Stimulated activated CD4-positive, alpha-beta T cell treated with anti-CD3 and anti-CD28 coated beads, Interleukin-12 subunit alpha, Interleukin-12 subunit beta, amount 100 ng/mL, for 48 hours (primary cell): ENCODE data around the gene CDC42BPB.

ENCODE experiments used
- DNase-seq, 3 donors: peaks; one replicate each; pipeline ENCODE4 v3.0.0-alpha.2; 2020; ENCODE audit warnings: low read depth in 2 of 3, low spot score in 1 of 3

Gene CDC42BPB

DNA sequence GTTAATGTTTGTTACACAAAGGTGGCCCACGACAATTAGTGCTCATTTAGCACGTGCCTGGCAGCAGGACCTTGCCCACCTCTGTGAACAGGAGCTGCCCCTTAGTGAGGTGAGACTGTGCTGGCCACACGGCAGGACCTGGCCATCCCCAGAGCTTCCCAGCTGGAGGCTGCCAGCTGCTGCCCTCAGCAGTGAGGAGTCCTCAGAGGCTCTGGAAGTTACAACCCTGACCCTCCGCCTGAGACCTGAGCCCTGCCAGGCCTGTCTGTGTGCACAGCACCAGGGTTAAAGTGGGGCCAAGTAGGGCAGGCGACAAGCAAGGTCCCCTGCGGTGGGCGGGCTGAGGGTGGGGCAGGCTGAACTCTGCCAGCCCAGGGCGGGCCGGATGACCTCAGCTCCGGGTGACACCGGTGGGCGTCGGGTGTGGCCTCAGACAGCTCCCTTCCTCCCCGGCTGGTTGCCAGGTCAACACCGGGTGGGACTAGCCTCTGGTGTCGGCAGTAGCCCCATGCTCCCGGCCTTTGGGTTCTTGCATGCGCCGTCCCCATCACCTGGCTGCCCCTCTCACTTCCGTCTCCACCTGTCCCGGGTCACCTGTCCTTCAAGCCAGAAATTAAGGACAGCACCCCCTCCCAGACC is 17.5 kb upstream of the CDC42BPB start:
- DNase-seq: no peak

DNA sequence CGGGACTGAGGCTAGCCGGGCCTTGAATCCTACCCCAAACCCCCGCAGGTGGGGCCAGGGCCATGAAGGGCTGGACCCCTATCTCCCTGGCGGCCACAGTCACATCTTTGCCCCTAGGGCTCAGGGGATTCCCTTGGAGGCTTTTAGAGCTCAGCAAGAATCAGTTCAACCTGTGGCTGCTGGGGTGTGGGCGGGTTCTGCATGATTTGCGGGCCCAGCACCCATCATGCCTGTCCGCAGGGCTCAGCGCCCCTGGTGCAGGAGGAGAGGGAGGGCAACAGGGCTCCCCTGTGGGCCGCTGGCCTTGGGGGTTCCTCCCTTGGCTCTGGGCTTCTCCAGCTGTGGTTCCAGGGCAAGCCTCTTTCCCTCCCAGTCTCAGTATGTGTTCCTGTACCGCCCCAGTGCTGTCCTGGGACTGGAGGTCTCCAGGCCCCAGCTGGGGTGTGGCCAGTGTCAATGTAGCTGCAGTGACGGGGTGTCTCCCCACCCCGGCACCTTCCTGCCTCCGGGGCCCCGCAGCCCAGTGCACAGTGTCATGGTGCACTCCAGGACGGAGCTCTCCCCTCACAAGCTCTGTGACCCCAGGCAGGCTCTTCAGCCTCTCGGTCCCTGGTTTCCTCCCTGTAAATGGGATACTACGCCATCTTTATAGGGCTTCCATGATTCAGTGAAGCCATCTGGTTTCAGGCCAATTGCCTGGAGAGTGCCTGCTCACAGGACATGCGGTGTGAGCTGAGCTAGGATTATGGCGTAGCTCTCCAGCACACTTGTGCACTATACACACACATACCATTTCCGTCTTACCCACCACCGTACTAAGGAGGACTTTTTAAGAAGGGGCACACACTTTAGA is 16.8 kb upstream of the CDC42BPB start:
- DNase-seq: no peak

DNA sequence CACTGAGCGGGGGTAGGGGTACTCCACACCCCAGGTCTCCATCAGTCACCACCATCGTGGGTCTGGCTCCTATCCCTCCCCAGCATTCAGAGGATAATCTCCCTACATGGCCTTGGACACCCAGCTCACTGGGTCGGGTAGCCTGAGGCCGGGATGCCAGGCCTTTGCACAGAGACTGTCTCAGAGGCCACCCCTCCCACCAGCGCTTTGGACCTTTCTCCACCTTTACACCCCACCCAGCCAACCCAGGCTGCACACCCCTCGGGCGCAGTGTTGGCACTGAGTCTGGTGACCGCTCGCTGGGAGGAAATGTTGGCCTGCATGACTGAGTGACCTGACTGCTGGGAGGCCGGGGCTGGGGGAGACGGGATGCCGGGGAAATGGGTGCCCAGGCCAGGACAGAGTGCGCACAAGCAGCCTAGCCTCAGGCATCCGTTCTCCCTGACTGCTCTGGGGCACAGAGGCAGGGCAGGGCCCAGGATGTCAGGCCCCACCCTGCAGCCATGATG is 16.1 kb upstream of the CDC42BPB start:
- no peak for DNase-seq

DNA sequence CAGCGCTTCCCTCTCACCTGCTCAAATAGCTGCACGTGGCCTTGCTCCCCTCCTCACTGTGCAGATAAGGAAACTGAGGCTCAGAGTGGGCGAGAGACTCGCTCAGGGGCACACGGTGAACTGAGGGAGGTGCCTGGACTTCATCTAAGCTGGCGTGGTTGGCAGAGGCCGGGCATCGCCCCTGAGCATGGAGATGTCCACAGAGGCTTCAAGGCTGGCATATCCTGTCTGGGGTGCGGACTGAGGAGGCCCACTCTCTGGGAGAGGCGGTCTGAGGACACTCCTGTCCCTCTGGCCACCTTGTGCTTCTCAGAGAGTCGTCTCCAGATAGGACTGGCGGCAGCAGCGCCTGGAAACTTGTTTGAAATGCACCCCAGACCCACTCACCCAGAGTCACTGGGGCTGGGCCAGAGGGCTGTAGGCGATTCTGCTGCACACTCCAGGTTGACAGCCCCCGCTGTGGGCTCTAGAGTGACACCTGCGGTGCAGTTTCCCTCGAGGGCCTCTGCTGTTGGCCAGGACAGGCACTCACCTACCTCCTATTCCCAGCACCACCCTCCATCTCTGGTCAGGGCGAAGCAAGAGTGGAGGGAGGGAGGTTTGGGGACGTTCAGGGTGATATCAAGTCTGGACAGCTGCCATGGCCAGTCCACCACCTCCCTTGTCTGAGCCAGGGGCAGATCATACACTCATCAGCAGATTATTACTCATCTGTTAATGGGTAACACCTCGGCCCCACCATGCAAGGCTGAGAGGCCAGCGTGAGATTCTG is 15.4 kb upstream of the CDC42BPB start:
- DNase-seq: no peak

DNA sequence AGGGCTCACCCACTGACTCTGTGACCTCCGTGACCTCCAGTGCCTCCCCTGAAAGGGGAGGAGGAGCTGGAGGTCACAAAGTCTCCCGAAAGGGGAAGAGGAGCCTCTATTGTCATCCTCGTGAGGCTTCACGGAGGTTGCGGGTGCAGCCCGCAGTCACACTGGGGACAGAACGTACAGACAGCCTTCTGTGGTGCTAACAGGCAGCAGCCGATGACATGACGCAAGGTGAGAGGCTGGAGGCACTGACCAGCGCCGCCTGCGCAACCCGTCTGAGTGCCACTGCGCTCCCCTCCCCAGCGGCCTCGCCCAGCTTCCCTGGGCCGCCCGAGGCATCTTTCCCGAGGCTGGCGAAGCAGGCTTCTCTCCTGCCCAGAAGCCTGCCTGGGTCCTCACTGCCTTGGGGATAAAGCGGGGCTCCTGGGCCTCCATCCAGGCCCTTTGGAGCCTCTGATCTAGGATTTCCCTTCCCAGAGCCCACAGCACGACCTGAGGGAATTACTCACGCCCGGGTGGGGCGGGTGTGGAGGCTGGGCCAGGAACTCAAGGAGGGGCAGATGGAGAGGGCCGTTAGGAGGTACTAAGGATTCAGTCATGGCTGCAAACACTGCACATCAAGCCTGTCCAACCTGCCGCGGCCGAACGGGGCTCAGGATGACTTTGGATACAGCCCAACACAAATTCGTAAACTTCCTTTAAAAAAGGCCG is 14.3 kb upstream of the CDC42BPB start:
- DNase-seq: no peak

DNA sequence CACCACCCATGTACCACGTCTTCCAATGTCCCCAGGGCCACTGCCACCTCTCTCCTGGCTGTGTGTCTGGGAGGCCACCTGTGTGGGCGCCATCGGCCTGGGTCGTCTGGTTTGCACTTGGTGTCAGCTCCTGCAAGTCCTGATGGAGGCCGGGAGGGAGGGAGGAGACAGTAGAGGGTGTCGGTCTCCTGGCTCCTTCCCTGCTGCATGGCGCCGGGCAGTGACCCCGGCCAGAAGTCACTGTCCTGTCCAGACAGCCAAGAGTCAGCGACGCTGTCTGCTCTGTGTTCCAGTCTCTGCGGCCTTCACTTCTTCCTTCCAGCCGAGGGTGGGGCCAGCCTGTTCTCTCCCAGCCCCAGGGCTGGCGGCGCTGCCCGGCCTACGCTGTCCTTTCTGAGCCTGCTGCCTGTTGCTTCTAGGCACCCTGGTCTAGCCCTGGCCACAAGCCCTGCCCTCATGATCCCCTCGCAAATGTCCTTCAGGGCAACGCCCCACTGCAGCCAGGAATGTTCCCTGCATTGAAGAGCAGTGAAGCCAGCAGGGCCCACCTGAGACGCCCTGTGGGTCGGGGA is 13.7 kb upstream of the CDC42BPB start:
- no peak for DNase-seq

DNA sequence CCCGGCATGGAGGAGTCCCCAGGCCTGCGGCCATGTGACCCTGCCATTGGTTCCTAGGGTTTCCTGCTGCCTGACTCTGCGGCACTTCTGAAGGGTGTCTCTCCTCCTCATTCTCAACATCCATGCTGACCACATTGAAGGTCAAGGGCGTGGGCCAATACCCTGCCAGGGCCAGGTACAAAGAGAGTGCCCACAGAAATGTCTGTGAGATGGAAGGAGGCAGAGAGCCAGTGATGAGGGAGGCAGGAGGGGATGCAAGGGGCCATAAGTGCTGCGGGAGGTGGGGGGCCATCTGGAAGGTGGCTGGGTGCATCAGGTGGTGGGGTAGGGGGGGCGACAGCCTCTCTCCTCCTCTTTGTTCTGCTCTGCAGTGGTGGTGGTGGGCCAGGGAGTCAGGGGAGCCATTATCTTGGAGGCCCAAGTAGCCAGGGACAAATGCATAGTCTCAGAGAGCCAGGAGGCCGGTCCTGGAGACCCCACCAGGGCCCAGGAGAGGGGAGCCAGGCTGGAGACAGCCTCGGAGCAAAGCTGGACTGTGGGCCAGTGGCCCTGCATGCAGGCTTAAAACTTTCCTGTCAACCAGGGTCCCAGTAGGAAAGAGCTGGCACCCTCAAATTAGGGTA is 13.0 kb upstream of the CDC42BPB start:
- DNase-seq: no peak

DNA sequence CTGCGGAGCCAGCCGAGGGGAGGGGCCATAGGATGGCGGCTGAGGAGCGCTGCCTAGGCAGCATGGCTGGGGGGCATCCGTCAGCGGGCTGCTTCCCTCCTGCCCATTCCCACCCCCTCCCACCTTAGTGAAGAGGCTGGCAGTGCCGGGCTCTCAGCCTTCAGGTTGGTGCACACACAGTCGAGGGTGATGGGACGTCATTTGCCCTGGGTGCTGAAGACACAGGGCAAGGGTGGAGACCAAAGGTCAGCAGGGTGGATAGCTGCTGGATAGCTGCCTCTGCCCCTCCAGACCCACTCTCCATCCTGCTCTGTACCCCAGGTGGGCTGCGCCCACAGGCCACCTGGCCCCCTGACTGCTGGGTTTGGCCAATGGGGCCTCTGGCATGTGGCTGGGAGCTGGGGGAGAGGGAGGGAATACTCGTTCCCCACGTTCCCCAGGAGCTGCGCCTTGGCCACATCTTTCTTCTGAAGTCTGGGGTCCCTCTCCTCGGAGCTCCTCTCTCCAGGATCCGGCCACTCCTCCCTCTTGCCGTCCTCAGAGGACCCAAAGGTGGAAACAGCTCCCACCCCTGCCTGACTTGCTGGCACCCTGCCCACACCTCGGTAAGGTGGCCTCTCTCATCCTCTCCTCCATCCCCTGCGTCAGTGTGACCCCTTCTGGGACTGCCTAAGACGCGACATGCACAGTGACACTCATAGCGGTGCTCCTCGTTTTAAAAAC is 11.2 kb upstream of the CDC42BPB start:
- DNase-seq: no peak

DNA sequence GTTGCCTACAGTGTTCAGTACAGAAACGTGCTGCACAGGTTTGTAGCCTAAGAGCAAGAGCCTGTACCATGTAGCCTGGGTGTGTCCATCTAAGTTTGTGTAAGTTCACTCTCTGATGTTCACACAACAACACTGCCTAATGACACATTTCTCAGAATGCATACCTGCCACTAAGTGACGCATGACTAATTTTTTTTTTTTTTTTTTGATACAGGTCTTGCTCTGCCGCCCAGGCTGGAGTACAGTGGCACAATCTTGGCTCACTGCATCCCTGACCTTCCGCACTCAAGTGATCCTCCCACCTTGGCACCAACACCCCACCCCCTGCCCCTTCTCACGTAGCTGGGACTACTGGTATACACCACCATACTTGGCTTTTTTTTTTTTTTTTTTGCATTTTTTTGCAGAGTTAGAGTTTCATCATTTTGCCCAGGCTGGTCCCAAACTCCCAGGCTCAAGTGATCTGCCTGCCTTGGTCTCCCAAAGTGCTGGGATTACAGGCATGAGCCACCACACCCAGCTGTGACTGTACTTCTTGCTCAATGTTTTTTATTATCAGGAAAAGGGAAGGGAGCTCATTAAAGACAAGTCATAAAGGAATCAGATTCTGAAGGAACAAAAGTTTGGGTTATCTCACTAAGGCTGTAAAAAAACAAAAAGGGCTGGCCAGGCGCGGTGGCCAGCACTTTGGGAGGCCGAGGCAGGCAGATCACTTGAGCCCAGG is 10.0 kb upstream of the CDC42BPB start:
- DNase-seq: no peak

DNA sequence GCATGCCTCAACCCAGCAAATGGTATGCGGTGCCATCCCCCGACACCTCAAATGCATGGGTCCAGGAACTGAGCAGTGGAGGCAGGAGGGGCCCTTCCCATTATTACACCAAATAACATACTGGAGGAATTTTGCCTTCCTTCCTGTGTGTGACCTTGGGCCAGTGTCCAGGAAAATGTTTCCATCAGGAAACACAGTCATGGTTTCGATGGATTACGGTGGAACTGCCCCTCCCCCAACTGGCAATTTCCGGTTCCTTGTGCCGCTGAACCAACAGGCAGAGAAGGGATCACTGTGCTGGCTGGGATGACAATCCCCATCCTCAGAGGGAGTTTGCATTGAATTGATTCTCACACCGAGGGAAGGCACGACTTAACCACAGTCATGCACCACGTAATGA is 9.1 kb upstream of the CDC42BPB start:
- no peak for DNase-seq

DNA sequence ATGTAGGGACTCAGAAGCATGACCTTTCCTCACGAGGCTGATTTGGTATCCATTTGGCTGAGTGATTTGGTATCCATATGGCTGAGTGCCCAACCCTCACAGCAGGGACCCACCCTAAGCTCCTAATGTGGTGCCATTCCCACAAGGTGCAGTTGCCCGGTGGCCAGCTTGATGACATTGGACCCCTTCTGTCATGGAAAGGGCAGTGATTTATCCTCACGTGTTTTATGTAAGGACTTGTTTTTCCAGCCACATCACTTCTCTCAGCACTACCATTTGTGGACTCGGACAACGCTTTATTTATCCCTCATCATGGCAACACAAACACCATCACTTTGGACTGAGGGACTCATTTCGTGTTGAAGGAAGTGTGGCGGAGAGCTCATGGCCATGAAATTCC is 8.5 kb upstream of the CDC42BPB start:
- no peak for DNase-seq

DNA sequence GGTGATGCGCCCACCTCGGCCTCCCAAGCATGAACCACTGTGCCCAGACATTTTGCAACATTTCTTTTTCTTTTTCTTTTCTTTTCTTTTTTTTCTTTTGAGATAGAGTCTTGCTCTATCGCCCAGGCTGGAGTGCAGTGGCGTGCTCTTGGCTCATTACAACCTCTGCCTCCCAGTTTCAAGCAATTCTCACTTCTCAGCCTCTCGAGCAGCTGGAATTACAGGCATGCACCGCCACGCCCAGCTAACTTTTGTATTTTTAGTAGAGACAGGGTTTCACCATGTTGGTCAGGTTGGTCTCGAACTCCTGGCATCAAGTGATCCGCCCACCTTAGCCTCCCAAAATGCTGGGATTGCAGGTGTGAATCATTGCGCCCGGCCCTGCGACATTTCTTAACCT is 7.6 kb upstream of the CDC42BPB start:
- DNase-seq: no peak

DNA sequence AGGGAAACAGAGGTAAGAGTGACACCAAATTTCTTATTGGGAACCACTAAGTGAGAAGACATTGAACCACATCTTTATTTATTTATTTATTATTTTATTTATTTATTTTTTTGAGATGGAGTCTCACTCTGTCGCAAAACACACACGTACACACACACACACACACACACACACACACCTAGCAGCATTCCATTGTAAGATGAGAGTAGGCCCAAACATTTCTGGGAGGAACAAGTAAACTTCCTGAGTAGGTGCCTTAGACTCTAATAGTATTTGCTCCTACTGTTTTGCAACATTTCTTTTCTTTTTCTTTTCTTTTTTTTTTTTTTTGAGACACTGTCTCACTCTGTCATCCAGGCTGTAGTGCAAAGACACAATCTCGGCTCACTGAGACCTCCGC is 7.1 kb upstream of the CDC42BPB start:
- no peak for DNase-seq

DNA sequence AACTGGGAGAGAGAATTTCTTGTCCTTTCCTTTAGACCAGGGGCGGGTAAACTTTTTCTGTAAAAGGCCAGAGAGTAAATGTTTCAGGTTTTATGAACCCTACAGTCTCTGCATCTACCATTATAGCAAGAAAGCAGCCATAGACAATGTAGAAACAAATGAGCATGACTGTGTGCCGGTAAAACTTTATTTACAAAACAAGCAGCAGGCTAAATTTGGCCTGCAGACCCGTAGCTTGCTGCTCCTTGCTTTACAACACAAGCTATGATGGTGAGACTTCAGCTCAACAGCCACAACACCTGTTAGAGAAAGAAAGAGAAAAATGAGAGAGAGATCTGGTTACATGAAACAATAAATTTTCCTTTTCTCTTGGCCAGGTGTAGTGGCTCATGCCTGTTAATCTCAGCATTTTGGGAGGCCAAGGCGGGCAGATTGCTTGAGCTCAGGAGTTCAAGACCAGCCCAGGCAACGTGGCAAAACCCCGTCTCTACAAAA is 4.2 kb upstream of the CDC42BPB start:
- DNase-seq: no peak

DNA sequence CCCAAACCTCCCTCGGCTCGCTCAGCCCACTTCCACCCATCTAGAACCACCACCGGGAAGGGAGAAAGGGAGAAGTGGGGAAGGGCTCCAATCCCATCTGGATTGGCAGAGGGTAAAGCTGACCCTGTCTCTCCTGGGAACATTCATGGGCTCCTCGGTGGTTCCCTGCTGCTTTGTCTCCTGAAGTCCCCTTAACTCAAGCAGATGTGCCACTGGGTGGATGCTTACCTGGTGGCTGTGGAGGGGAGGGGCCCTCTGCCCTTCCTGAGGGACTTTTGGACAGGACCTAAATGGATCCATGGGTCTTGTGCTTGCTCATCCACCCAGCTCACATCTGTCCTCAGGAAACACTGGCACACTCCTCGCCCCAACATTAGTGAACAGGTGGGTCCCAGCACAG is 2.2 kb upstream of the CDC42BPB start:
- DNase-seq: no peak

DNA sequence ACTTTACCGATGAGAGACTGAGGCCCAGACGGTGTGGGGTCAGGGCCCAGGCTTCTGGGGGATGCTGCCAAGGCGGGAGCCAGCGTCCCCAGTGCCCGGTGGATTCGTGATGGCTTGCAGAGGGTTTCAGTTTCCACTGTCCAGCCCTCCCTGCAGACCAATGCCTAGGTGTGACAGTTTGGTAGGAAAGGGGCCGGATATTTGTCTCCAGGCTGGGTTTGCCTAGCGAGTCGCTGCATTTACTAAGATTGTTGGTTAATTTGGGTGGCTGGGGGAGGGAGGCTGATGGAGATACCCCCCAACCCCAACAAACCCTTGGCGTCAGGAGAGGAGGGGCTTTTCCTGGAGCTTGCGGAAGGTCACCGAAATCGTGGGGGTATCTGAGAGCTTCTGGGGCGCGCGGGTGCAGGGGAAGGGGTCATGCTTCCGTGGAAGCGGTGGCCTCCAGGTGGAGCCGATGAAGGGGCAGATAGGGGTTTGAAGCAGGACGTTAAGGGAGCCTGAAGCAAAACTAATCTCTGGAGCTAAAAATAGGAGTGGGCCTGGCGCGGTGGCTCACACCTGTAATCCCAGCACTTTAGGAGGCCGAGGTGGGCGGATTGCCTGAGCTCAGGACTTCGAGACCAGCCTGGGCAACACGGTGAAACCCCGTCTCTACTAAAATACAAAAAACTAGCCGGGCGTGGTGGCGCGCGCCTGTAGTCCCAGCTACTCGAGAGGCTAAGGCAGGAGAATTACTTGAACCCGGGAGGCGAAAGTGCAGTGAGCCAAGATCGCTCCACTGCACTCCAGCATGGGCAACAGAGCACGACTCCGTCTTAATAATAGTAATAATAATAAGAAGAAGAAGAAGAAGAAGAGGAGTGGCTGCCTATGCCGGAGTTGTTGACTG is 1.1 kb upstream of the CDC42BPB start:
- no peak for DNase-seq

DNA sequence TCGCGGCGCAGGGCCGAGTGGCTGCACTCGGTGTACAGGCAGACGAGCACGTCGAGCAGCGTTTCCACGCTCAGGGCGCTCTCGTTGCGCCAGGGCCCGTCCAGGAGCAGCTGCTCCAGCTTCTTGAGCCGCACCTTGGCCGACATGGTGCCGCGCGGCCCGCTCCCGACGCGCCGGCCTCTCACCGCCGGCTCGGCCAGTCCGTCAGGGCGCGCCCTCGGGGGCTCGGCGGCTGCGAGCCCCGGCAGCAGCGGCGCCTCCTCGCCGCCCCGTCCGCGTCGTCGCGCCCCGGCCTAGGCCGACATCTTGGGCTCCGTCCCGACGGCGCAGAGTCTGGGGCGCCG is 349 bp downstream of the CDC42BPB start:
- DNase-seq: no peak
